NCI-H446 treated with DMSO at 0.1 percent for 48 hours (cell line): Measurements from ENCODE around the gene TMEM182.

Source experiments
- DNase-seq: peaks from one replicate; lab custom pipeline; 2025; lab: John Stamatoyannopoulos, UW

TMEM182 gene

GRCh38 chr2:102768253-102768652 lies 6.4 kb downstream of the TMEM182 start:
- no peak for DNase-seq

GRCh38 chr2:102768892-102769291 lies 7.1 kb downstream of the TMEM182 start:
- DNase-seq, result no peak

- no peak for DNase-seq
Measured at GRCh38 chr2:102770506-102770905, 8.7 kb downstream of the TMEM182 start.

GRCh38 chr2:102771114-102771513 lies 9.3 kb downstream of the TMEM182 start:
- DNase-seq, result no peak

- no peak for DNase-seq
Measured at GRCh38 chr2:102772659-102773058, 10.8 kb downstream of the TMEM182 start.

GRCh38 chr2:102773149-102773705 lies 11.4 kb downstream of the TMEM182 start:
- DNase-seq, result no peak

- DNase-seq, result no peak
Measured at GRCh38 chr2:102778260-102778659, 16.4 kb downstream of the TMEM182 start.

GRCh38 chr2:102780467-102780866 lies 18.6 kb downstream of the TMEM182 start:
- DNase-seq, result no peak

- no peak for DNase-seq
Measured at GRCh38 chr2:102782187-102782586, 20.4 kb downstream of the TMEM182 start.

- DNase-seq, result no peak
Measured at GRCh38 chr2:102782933-102783332, 21.1 kb downstream of the TMEM182 start.

- DNase-seq, result no peak
Measured at GRCh38 chr2:102783506-102784183, 21.8 kb downstream of the TMEM182 start.

GRCh38 chr2:102784940-102785339 lies 23.1 kb downstream of the TMEM182 start:
- no peak for DNase-seq

GRCh38 chr2:102788216-102788884 lies 26.5 kb downstream of the TMEM182 start:
- no peak for DNase-seq

GRCh38 chr2:102788885-102789260 lies 27.0 kb downstream of the TMEM182 start:
- DNase-seq, result peak; percentile 70

- DNase-seq, result peak; percentile 52
Measured at GRCh38 chr2:102789349-102790090, 27.7 kb downstream of the TMEM182 start.

- DNase-seq, result peak; percentile 65
Measured at GRCh38 chr2:102790091-102790455, 28.2 kb downstream of the TMEM182 start.

- peak; percentile 18 for DNase-seq
Measured at GRCh38 chr2:102792568-102793208, 30.9 kb downstream of the TMEM182 start.

GRCh38 chr2:102795641-102796040 lies 33.8 kb downstream of the TMEM182 start:
- no peak for DNase-seq

- no peak for DNase-seq
Measured at GRCh38 chr2:102796337-102796736, 34.5 kb downstream of the TMEM182 start.

- no peak for DNase-seq
Measured at GRCh38 chr2:102797486-102797885, 35.7 kb downstream of the TMEM182 start.

GRCh38 chr2:102798181-102798580 lies 36.4 kb downstream of the TMEM182 start:
- no peak for DNase-seq

GRCh38 chr2:102801098-102801718 lies 39.4 kb downstream of the TMEM182 start:
- no peak for DNase-seq
